PC-9 (cell line): ENCODE data around the gene GSE1. TPM values are rescaled to one million over a fixed set of nuclear protein-coding genes. Genes with fewer than 3 reads are reported as not detected.
"Not testable (repeated sequence)": the region's sequence is repeated elsewhere in the genome, so short reads cannot be mapped to it uniquely, and the experiment has no call there.

Experiments
- BruUV-seq: library from RNA; stranded (reverse); fragments of 400-500 nt; replicated peaks from 2 replicates; lab custom pipeline; 2021; lab: Mats Ljungman, UMichigan
- CTCF ChIA-PET: fragments of 300-600 bp; sonication (Branson Sonifier 250); formaldehyde crosslinking; loops from one replicate; lab custom pipeline; 2022; ENCODE audit warnings: antibody characterized with exemption; lab: Charles Lee
- POLR2A ChIA-PET: fragments of 300-600 bp; sonication (Branson Sonifier 250); formaldehyde crosslinking; loops from one replicate; lab custom pipeline; 2022; ENCODE audit warnings: antibody characterized with exemption; ENCODE audit not compliant: unreplicated experiment; lab: Charles Lee
- DNase-seq, 2 experiments: peaks; one replicate each; pipeline versions ENCODE4 v3.0.0 to v3.0.0-alpha.2; 2015 to 2022; ENCODE audit warnings: mixed read lengths in 1 of 2
- H2AFZ ChIP-seq: fragments of 200-600 bp; sonication (generic); 2 replicates; pipeline ENCODE4 v1.8.1; 2017; ENCODE audit warnings: antibody characterized with exemption
- H3F3A ChIP-seq: fragments of 200-600 bp; sonication (generic); 2 replicates; pipeline ENCODE4 v1.8.1; 2017; ENCODE audit warnings: antibody characterized with exemption, mild to moderate bottlenecking, low read depth; ENCODE audit not compliant: insufficient read depth
- H3K27ac ChIP-seq: fragments of 200-600 bp; sonication (generic); 2 replicates; pipeline ENCODE4 v1.6.1; 2016; ENCODE audit warnings: mixed run types
- H3K27me3 ChIP-seq: fragments of 200-600 bp; sonication (generic); 2 replicates; pipeline ENCODE4 v1.6.1; 2016; ENCODE audit warnings: low read depth, mixed run types; ENCODE audit not compliant: insufficient read depth
- H3K36me3 ChIP-seq: fragments of 200-600 bp; sonication (generic); 2 replicates; pipeline ENCODE4 v1.6.1; 2016; ENCODE audit warnings: low read depth, mixed run types
- H3K4me1 ChIP-seq: fragments of 200-600 bp; sonication (generic); replicated peaks from 2 replicates; pipeline ENCODE4 v1.6.1; 2016; ENCODE audit warnings: mixed run types; ENCODE audit not compliant: insufficient read depth
- H3K4me2 ChIP-seq: fragments of 200-600 bp; sonication (generic); 2 replicates; pipeline ENCODE4 v1.6.1; 2017; ENCODE audit warnings: mixed run types
- H3K4me3 ChIP-seq: fragments of 200-600 bp; sonication (generic); 2 replicates; pipeline ENCODE4 v1.6.1; 2016; ENCODE audit warnings: mixed run types
- H3K79me2 ChIP-seq: fragments of 200-600 bp; sonication (generic); 2 replicates; pipeline ENCODE4 v1.6.1; 2017; ENCODE audit warnings: low read depth, mixed run types
- H3K9me2 ChIP-seq: fragments of 200-600 bp; sonication (generic); 2 replicates; pipeline ENCODE4 v1.8.1; 2017; ENCODE audit warnings: mild to moderate bottlenecking; ENCODE audit not compliant: insufficient read depth
- H3K9me3 ChIP-seq: fragments of 200-600 bp; sonication (generic); 2 replicates; pipeline ENCODE4 v1.8.1; 2016; ENCODE audit warnings: low read depth; ENCODE audit not compliant: insufficient read depth
- H4K20me1 ChIP-seq: fragments of 200-600 bp; sonication (generic); 2 replicates; pipeline ENCODE4 v1.8.1; 2017; ENCODE audit not compliant: insufficient read depth
- EZH2 ChIP-seq: fragments of 200-600 bp; sonication (generic); IDR thresholded peaks from 2 replicates; pipeline ENCODE4 v1.8.0; 2017; ENCODE audit warnings: antibody characterized with exemption, low read depth
- intact Hi-C: fragments of 100-400 bp; cut with micrococcal nuclease; formaldehyde crosslinking; loops from one replicate; pipeline ENCODE4 v1.10.0; 2022; ENCODE audit not compliant: unreplicated experiment
- total RNA-seq: library from RNA; stranded (reverse); gene quantifications from 2 replicates; pipeline ENCODE4 v1.2.3, GENCODE V29; 2021
- TF ChIP-seq, protein P1 (sequence below): fragments of 200-600 bp; sonication (generic); conservative IDR thresholded peaks from 2 replicates; pipeline ENCODE4 v1.6.1; 2017; ENCODE audit warnings: mixed run types, antibody characterized with exemption, mild to moderate bottlenecking, moderate library complexity

The GSE1 gene
- total RNA-seq, 1 experiment from 2014 or later, result 83.5 TPM

DNA sequence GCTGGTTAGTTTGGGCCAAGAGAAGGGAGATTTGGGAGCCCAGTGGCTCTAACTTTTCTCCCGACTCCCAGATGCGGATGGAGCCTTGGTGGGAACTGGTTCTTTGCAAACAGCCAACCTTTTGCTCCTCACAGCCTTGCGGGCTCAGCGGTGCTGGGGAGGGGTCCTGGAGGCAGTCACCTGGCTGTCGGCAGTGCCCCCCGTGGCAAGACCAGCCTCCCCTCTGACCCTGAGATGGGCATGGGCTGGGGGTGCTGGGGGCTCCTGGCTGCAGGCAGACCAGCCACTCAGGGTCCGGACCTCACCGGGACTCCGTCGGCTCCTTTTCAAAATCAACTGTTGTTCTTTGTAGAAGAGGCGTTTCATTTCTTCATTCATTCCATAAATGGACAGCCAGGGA lies 21.7 kb upstream of the GSE1 start:
- no peak overlapping the region for H3K4me3 ChIP-seq
- H3K4me1 ChIP-seq, result no peaks in the 10 kb centered on the region
- CTCF ChIA-PET, result no interaction called here
- no peak for DNase-seq
- TF ChIP-seq, protein P1, sequence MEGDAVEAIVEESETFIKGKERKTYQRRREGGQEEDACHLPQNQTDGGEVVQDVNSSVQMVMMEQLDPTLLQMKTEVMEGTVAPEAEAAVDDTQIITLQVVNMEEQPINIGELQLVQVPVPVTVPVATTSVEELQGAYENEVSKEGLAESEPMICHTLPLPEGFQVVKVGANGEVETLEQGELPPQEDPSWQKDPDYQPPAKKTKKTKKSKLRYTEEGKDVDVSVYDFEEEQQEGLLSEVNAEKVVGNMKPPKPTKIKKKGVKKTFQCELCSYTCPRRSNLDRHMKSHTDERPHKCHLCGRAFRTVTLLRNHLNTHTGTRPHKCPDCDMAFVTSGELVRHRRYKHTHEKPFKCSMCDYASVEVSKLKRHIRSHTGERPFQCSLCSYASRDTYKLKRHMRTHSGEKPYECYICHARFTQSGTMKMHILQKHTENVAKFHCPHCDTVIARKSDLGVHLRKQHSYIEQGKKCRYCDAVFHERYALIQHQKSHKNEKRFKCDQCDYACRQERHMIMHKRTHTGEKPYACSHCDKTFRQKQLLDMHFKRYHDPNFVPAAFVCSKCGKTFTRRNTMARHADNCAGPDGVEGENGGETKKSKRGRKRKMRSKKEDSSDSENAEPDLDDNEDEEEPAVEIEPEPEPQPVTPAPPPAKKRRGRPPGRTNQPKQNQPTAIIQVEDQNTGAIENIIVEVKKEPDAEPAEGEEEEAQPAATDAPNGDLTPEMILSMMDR, result no peak
- no peak for TF ChIP-seq EZH2
- peaks cover 5% of the 10 kb centered on the region; the same call in 1 of the 2 replicates for H3F3A ChIP-seq
- no peaks in the 10 kb centered on the region for H3K27me3 ChIP-seq
- BruUV-seq, result no TSS peak
- H3K9me2 ChIP-seq, result no peaks in the 10 kb centered on the region
- no peak overlapping the region for H3K4me2 ChIP-seq
- intact Hi-C loops, result no loop called here
- H3K9me3 ChIP-seq, result no peaks in the 10 kb centered on the region
- peaks cover 3% of the 10 kb centered on the region; the same call in 1 of the 2 replicates for H3K79me2 ChIP-seq
- POLR2A ChIA-PET, result no interaction called here
- H2AFZ ChIP-seq, result no peak overlapping the region
- H4K20me1 ChIP-seq, result peaks cover 72% of the 10 kb centered on the region
- no peaks in the 10 kb centered on the region for H3K36me3 ChIP-seq
- no peak overlapping the region for H3K27ac ChIP-seq

DNA sequence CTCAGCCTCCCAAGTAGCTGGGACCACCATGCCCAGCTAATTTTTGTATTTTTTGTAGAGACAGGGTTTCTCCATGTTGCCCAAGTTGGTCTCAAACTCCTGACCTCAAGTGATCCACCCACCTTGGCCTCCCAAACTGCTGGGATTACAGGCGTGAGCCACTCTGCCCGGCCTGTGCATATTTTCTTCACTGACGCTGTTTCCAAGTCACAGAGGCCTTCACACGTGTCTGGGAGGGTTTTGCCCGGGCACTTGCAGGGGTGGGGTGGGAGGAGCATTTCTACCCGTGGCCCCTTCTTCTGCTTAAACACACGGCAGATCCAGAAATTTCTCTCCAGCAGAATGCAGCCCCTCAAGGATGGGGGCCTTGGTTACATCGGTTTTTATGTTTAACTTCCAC lies 20.8 kb upstream of the GSE1 start:
- H2AFZ ChIP-seq, H3F3A ChIP-seq, intact Hi-C loops, H3K36me3 ChIP-seq, H3K9me2 ChIP-seq, DNase-seq, BruUV-seq, H3K79me2 ChIP-seq, H3K27ac ChIP-seq, H3K4me1 ChIP-seq, H3K4me2 ChIP-seq, H3K4me3 ChIP-seq, H3K9me3 ChIP-seq, H3K27me3 ChIP-seq: not testable (repeated sequence)
- ChIA-PET CTCF (interaction anchor here (0.7 kb wide), 1 partner anchor 1600 kb away, joined by 7 read pairs; no protein-coding TSS in a partner anchor), POLR2A (interaction anchor here (0.5 kb wide), 1 partner anchor 34 kb away, joined by 3 read pairs; no protein-coding TSS in a partner anchor)
- peaks cover 72% of the 10 kb centered on the region for H4K20me1 ChIP-seq

DNA sequence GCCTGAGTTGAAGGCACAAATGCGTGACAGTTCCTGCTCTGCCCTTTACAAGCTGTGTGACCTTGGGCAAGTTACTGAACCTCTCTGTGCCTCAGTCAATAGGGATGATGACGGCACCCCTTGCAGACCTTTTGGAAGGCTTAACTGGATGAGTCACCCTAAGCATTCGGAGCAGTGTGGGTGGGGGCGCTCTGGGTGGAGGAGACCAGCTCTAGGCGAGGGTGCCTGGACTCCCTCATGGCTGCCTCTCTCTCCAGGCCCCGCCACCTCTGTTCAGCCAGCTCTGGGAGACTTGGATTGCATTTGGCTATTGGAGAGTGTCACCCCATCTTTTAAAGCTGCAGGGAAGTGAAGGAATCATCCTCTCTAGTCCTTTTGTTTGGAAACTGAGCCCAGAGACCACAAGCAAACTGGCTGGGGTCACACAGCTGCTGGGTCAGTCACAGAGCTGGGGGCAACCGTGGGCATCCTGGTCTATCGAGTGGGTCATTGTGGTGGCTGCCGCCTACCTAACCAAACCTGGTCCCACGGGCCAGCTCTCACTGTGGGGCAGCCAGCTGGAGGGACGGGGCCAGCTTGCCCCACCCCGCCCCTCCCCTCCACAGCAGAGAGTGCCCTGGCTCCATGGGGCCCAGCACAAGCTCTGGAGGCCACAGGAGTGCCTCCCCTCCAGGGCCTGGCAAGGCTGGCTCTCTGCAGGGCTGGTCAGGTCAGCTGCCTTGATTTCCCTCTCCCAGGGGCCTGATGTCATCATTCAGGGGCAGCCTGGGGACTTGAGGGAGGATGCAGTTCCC lies 20.2 kb upstream of the GSE1 start:
- TF ChIP-seq, protein P1, result no peak
- H3F3A ChIP-seq, result peaks cover 5% of the 10 kb centered on the region; the same call in 1 of the 2 replicates
- ChIA-PET CTCF (interaction anchor here (0.7 kb wide), 1 partner anchor 1601 kb away, joined by 7 read pairs; no protein-coding TSS in a partner anchor), POLR2A (interaction anchor here (0.5 kb wide), 2 partner anchors 19 to 35 kb away, joined by 3 read pairs; no protein-coding TSS in a partner anchor)
- H3K4me2 ChIP-seq, result no peak overlapping the region
- intact Hi-C loops, result no loop called here
- H4K20me1 ChIP-seq, result peaks cover 73% of the 10 kb centered on the region
- no peaks in the 10 kb centered on the region; the same call in none of the 2 replicates for H3K79me2 ChIP-seq
- H3K27ac ChIP-seq, result no peak overlapping the region
- no peaks in the 10 kb centered on the region for H3K4me1 ChIP-seq
- no peak overlapping the region for H3K4me3 ChIP-seq
- no peaks in the 10 kb centered on the region for H3K36me3 ChIP-seq
- no peak overlapping the region for H2AFZ ChIP-seq
- no TSS peak for BruUV-seq
- no peak for DNase-seq
- no peaks in the 10 kb centered on the region for H3K9me2 ChIP-seq
- no peaks in the 10 kb centered on the region for H3K9me3 ChIP-seq
- no peaks in the 10 kb centered on the region for H3K27me3 ChIP-seq
